HG02840 (cell line): Measurements from ENCODE around the gene NAA35.
"Not testable (repeated sequence)": the region's sequence is repeated elsewhere in the genome, so short reads cannot be mapped to it uniquely, and the experiment has no call there.

Source experiments
- ATAC-seq: cut with Tn5 transposase; IDR thresholded peaks from one replicate; pipeline ENCODE4 v1.9.1; 2021; ENCODE audit warnings: mild to moderate bottlenecking, moderate library complexity, moderate number of reproducible peaks; ENCODE audit not compliant: unreplicated experiment, low FRiP score

NAA35 gene

DNA sequence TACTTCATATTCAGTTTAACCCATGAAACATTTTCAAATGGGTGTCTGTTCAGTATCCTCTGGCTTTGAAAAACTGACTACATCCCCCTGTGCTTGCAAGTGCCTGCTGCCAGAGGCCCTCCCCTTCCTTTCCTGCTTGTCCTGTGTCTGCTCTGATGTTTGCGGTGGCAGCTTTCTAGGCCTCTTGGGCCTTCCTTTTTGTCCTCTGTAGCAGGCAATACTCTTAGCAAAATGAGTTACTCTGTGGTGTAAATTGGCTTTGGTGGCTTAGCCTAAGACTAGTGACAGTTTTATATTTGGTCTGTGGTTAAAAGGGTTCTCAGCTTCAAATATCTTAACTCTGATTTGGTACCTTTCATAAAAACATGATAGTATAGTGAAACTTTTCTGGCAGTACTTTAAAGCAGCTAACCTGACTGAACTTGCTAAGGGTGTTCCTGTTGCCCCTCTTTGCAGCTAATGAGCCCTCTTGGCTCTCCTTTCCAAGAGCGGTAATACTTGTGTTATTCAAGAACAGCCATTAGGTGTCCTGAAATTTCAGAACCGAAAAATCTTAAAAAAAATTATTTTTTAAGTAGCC lies 81.8 kb downstream of the NAA35 start:
- ATAC-seq = no peak

DNA sequence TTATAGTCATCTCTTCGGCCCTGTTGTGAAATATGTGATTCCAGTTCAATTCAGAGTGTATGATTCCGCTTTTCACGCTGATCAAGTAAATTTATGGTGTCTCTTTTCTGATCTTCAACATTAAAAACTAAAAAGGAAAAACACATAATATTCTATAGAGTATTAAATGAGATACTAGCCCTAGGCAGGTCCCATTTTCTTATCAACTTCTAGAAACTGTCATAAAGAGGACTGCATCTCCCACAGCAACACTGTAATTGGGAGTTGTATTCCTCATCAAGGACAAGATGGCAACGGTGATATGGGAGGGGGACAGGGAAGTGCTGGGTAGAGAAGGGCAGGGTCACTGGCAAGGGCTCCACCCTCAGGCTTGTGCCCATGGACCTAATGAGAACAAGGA lies 86.8 kb downstream of the NAA35 start:
- no peak for ATAC-seq

DNA sequence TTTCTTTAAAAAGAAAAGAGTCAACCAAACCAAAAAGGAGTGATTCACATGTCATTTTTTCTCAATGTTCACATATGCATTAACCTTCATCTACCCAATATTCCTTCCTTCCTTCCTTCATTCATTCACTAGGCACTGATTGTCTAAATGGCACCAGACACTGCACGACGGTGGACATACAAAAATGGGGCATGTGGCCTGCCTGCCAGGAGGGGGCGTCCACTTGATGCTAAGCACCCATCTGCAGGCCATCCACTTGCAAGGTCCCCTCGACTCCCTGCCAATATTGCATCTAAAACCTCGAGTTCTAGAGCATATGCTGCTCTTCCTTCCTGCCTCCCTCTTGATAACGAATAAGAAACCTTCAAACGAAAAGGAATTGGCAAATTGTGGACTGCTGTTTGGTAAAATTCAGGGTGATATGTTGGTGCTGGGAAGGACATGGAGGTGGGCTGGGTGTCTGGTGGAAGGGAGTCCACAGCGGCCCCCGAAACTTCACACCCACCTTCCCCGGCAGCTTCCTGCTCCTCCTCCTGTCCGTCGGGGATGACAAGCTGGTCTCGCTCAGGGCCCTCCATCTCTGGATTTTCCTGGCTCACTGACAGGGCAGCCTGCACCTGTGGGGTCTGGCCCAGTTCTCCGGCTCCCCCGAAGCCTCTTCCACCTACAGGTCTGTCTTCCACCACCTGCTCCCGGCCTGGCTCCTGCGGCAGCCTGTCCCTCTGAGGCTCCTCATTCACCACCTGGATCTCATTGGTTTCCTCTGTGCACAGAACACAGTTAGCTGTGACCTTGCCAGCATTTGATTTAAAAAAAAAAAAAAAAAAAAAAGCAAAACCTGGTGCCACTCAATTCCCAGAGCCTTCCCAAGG lies 94.2 kb downstream of the NAA35 start:
- ATAC-seq = no peak

DNA sequence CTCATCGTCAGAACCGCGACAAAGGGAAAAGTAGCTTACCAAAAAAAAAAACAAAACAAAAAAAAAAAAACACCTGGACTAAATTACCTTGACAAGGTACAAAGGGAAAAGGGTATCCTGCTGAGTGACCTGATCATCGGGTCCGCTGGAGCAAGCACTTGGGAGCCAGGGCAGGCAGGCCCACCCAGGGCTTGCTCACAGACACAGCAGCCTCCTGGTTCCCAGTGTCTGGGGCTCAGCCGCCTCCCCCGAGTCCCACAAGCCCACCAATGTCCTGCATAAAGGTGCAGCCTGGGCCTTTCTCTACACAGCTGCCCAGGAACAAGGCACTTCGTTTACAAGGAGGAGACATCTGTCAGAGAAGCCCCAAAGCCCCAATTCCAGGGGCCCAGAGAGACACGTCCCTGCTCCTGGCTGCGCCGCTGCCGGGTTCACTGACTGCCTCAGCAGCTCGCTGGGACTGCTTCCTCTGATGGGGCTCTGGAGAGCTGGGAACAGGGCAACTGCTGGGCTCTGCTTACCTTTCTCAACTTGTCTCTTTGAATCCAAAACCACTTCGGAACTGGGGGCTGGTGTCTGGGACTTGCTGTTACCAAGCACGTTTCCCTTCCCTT lies 95.0 kb downstream of the NAA35 start:
- no peak for ATAC-seq

DNA sequence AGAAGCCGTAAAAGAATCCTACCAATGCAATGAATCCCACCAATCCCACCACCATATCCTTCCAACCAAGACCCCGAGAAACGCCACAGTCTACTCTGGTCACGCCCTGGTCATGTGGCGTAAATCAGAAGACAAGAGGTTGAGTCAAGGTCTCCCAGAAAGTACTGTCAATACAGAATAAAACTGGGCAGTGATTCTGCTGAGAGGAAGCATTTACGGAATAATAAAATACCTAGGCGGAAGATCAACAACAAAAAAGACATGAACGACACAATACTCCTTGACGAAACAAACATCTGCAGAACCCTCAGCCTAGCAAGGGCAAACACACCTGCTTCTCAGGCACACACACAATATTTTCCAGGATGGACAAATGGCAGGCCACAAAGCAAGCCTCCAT lies 95.6 kb downstream of the NAA35 start:
- no peak for ATAC-seq

DNA sequence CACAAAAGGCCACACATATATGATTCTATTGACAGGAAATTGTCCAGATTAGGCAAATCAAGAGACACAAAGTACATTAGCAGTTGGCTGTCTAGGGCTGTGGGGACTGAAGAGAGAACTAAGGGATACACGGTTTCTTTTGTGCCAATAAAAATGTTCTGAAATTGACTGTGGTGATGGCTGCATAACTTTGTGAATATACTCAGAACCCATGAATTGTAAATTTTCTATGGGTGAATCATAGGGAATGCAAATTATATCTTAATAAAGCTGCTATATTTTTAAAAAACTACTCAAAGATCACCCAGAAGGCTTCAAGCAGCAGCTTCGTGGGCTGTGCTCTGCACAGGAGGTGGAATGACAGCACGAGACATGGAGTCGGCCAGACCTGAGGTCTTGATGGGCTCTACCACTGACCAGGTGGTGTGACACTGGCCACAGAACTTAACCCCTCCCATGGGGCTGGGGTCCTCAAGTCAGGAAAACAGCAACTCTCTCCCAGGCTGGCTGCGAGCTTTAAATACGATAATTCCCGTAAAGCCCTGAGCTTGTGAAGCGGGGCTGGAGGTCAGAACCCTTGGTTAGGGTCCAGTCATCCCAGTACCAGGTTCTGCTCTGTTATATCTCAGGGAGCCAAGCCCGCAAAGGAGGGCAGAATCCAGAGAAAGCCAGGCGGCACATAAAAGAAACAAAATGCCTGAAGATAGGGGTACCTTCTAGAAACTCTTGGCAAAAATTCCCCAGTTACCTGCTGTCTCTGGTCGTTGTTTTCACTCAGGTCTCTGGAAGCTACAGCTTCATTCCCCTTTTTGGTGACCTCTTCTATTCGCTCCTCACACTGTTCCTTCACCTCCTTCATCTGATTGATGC lies 99.3 kb downstream of the NAA35 start:
- ATAC-seq = no peak

DNA sequence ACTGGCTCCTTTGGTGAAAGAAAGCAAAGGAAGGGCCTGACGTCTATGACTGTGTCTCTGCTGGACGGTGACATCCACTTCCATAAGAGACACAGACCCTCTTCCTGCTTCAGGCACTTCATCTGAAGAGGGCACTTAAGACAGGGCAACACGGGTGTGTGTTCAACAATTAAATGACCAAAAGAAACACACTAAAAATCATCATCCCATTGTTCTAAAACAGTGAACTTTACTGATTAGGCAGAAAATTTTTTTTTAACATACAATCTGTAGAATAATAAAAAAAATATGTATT lies 99.9 kb downstream of the NAA35 start:
- no peak for ATAC-seq

DNA sequence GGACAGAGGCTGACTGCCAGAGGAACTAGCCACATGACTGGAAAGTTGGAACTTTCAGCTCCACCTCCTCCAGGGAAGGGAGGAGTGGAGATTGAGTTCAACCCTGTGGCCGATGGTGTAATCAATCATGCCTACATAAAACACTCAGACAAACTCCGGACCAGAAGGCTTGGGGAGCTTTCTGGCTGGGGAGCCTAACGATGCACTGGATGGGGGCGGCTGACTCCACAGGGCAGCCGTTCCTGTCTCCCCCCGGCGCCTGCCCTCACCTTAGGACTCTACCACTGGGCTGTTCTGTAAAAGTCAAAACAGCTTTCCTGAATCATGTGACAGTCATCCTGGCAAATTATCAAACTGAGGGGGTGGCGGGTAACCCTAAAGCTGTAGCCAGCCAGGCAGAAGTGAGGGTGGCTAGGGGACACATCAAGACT lies 100.4 kb downstream of the NAA35 start:
- ATAC-seq = no peak

DNA sequence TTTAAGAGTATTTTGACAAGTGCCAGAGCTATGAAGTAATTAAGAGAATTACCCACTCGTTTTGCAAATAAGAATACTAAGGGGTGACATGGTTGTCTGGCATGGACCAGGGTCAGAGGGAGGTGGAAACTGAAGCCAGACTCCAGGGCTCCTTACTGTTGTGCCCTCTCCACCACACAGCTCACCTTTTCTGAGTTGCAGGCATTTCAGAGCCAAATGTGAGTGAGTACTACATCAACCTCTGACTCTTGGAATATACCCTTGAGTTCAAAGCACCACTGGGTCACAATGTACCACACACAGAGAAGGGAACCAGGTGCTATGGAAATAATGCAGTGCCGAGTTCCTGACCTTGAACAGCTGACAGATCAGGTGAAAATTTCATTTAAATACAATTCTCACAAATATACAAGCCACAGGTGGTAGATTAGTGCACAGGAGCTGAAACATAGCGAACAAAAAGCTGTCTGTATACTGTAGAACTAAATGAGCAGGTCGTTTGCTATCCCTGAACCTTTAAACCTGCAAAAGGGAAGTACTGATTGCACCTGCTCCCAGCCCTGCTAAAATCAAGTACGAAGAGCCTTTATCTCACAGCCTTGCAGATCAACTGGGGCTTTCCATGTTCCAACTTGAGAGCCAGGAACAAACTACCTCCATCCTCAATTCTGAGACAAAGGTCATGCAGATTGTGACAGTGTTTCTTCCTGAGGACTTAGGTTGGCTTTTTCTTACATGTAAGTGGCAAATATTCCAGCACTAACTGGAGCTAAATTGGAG lies 101.4 kb downstream of the NAA35 start:
- ATAC-seq = no peak

DNA sequence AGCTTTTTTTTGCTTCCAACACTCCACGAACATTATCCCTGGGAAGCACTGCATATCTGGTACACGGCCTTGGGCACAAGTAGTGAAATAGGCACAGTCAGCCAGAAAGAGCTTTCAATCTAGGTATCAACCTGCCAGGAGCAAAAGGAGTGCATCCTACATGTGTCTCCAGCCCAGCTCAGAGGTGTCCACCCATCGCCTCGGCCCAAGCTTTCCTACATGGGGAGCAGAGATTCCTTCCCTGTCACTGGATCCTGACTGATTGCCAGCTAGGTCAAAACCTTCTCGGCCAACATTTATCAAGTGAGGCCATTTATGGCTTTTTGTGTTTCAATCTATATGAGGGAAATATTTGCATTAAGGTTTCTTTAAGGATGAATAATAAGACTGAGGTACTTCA lies 102.6 kb downstream of the NAA35 start:
- ATAC-seq = no peak

DNA sequence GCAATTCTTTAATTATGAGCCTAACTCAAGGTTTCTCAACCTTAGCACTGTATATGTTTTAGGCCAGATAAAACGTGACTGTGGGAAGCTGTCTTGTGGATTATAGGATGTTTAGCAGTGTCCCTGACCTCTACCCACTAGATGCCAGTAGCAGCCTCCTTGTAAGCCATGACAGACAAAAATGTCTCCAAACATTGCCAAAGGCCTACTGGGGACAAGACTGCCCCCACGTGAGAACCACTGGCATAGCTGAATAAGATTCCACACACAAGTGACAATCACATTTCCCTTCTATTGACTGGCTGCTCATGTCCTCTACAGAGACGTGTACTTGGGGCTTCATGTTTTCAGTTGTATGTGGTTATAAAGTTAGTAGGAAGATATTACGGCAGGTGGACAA lies 103.1 kb downstream of the NAA35 start:
- no peak for ATAC-seq

DNA sequence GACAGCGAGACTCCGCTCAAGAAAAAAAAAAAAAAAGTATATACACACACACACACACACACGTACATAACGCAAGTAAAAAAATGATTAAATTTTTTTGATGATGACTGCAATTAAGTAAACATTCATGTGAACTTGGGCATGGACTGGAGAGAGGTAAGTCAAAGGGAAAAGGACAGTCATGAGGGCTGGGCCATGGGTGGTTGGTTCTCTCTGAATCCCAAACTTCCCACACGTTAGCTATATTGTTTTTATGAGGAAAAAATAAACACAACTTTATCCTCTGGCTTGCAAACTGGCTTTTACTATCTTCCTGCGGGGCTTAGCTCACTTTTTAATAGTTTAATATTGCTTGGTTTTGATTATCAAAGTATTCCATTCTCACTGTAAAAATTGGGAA lies 104.7 kb downstream of the NAA35 start:
- no peak for ATAC-seq

DNA sequence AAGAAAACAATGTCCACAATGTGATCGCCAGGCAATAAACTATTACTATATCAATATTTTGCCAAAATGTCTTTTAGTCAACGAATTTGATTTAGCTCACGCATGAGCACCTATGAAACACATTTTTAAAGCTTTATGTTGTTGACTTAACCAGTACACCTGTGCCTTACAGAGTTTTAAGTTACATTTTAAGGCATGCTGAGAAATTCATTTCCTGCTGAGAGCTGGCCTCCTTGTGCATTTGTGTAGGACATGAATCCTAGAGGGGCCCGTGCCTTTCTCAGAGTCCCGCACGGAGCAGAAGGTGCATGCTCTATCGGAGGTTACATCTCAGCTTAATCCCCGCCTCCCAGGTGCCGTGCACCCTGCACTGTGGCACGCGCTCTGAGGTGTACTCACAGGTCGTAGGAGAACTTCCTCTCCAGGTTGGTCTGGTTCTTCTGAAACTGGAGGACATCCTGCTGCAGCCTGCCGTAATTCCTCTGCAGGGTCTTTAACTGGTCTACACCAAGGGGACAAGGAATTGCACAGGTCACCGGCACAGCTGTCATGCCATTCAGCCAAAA lies 105.2 kb downstream of the NAA35 start:
- ATAC-seq = no peak

DNA sequence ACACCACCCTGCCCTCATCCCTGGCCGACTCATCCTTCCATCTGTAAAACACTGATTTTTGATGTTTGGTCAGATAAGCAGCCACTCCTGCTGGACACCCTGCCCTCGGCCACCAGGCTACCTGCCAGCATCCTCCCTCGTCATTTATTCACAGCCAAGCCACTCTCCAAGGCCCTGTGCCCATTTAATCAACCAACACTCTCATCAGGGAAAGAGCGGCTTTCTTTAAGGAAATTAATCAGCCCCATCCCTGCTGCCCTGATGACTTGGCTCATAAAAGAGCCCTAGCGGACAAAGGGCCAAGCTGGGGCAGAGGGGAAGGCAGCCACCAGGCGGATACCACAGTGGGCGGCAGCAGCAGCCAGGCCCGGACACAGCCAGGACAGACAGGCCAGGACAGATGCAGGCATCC lies 106.0 kb downstream of the NAA35 start:
- ATAC-seq = no peak

DNA sequence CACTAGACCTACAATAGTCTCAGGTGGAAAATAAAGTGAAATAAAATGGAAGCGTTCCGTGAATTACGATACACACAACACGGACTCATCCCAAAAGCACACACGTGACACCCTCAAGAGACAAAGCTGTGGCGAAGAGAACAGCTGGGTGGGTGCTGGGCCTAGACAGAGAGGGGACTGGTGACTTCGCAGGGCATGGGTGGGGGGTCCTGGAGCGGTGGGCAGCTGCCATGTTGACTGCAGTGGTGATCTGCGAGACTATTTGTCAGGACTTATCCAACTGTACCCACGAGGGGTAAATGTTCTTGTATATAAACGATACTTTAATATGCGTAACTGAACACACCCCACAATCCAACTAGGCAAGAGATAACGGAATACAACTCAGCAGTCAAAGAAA lies 106.4 kb downstream of the NAA35 start:
- no peak for ATAC-seq

DNA sequence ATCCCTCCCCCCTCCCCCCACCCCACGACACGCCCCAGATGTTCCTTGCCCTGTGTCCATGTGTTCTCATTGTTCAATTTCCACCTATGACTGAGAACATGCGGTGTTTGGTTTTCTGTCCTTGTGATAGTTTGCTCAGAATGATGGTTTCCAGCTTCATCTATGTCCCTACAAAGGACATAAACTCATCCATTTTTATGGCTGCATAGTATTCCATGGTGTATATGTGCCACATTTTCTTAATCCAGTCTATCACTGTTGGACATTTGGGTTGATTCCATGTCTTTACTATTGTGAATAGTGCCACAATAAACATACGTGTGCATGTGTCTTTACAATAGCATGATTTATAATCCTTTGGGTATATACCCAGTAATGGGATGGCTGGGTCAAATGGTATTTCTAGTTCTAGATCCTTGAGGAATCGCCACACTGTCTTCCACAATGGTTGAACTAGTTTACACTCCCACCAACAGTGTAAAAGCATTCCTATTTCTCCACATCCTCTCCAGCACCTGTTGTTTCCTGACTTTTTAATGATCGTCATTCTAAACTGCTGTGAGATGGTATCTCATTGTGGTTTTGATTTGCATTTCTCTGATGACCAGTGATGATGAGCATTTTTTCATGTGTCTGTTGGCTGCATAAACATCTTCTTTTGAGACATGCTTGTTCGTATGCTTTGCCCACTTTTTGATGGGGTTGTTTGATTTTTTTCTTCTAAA lies 107.2 kb downstream of the NAA35 start:
- ATAC-seq = not testable (repeated sequence)

DNA sequence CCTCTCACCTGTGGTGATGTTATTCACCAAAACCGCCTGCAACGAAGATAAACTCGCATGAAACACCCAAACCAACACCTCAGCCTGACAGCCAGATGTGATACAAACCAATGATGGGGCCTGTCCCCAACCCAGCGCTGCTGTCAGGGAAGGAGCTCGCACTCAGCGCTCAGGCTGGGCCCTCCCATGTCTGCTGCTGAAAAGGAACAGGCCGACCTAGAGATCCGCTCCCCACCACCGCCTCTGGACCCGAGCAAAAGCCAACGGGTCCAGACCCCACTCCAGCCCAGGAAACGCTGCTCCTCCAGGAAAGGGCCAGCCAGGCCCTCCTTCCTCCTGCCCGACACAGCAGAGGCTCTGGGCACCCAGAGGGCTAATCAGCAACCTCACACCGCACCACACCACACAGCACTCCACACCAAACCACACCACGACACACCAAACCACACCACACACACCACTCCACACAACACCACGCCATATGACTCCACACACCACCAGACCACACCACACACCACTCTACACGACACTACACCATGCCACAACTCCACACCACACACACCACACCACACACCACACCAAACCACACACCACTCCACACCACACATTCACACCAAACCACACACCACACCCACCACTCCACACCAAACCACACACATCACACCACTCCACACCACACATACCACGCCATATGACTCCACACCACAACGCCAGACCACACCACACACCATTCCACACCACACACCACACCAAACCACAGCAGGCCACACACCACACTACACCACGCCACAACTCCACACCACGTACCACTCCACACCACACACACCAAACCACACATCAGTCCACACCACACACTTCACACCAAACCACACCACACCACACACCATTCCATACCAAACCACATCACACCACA lies 111.9 kb downstream of the NAA35 start:
- ATAC-seq = no peak

DNA sequence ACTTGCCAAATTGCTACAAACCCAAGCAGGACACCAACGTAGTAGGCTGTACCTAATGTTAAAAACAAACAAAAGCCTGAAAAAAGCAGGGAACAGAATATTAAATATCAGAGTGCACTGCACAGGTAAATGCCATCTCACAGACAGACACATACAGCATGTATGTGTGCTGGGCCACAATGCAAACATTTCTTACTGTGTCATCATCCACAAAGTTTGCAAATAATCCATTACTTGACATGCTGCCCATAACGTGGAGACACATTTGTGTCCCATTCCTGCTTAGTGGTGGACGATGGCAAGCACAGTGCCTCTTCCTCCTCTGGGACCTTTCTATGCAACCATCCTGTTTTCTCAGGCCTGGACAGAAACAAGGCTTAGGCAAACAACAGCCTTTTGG lies 113.7 kb downstream of the NAA35 start:
- ATAC-seq = no peak
